ENCODE measurements around the gene SYNPR.

The SYNPR gene

GRCh38 chr3:63441262-63441661, 163.2 kb downstream of the SYNPR start:
- TF ChIP-seq CTCF (IDR thresholded peaks at IDR 0.05; ENCODE audit: insufficient read depth, low read length): no peak
- TF ChIP-seq REST (IDR thresholded peaks at IDR 0.05; ENCODE audit: insufficient replicate concordance, low read depth): no peak
- no peak for TF ChIP-seq GABPA (IDR thresholded peaks at IDR 0.05; ENCODE audit: low read depth)
- TF ChIP-seq SPI1 (IDR thresholded peaks at IDR 0.05; ENCODE audit: borderline replicate concordance, low read depth): no peak
- TF ChIP-seq POLR2AphosphoS5 (IDR thresholded peaks at IDR 0.05; ENCODE audit: low read depth): no peak
- H3K27ac ChIP-seq (replicated peaks): no peak overlapping the region
- no peak overlapping the region for H3K4me3 ChIP-seq (replicated peaks; ENCODE audit: insufficient read depth, low read length)
- no peak for DNase-seq (ENCODE audit: low read depth in 1 of 2, low spot score in 1 of 2)
- H3K27me3 ChIP-seq (ENCODE audit: insufficient read depth, poor library complexity, severe bottlenecking): peaks cover 10% of the 10 kb centered on the region

GRCh38 chr3:63442918-63443317, 164.8 kb downstream of the SYNPR start:
- Histone ChIP-seq H3K4me3 (replicated peaks; ENCODE audit: insufficient read depth, low read length) (no peak overlapping the region), H3K27me3 (ENCODE audit: insufficient read depth, poor library complexity, severe bottlenecking) (peaks cover 10% of the 10 kb centered on the region), H3K27ac (replicated peaks) (no peak overlapping the region)
- TF ChIP-seq GABPA (IDR thresholded peaks at IDR 0.05; ENCODE audit: low read depth) (no peak), REST (IDR thresholded peaks at IDR 0.05; ENCODE audit: insufficient replicate concordance, low read depth) (no peak), CTCF (IDR thresholded peaks at IDR 0.05; ENCODE audit: insufficient read depth, low read length) (no peak), SPI1 (IDR thresholded peaks at IDR 0.05; ENCODE audit: borderline replicate concordance, low read depth) (no peak), POLR2AphosphoS5 (IDR thresholded peaks at IDR 0.05; ENCODE audit: low read depth) (no peak)
- DNase-seq (ENCODE audit: low read depth in 1 of 2, low spot score in 1 of 2): no peak

GRCh38 chr3:63450023-63450422, 171.9 kb downstream of the SYNPR start:
- Histone ChIP-seq H3K27ac (replicated peaks) (no peak overlapping the region), H3K4me3 (replicated peaks; ENCODE audit: insufficient read depth, low read length) (no peak overlapping the region), H3K27me3 (ENCODE audit: insufficient read depth, poor library complexity, severe bottlenecking) (peaks cover 4% of the 10 kb centered on the region)
- no peak for DNase-seq (ENCODE audit: low read depth in 1 of 2, low spot score in 1 of 2)
- TF ChIP-seq POLR2AphosphoS5 (IDR thresholded peaks at IDR 0.05; ENCODE audit: low read depth): no peak
- no peak for TF ChIP-seq SPI1 (IDR thresholded peaks at IDR 0.05; ENCODE audit: borderline replicate concordance, low read depth)
- TF ChIP-seq REST (IDR thresholded peaks at IDR 0.05; ENCODE audit: insufficient replicate concordance, low read depth): no peak
- TF ChIP-seq GABPA (IDR thresholded peaks at IDR 0.05; ENCODE audit: low read depth): no peak
- no peak for TF ChIP-seq CTCF (IDR thresholded peaks at IDR 0.05; ENCODE audit: insufficient read depth, low read length)

Measured in HL-60 (cell line).